GM23338 (cell line): ENCODE measurements around the gene SLC12A7.

Source experiments
- CREB1 ChIP-seq: fragments of 250-450 bp; sonication (Bioruptor Pico); IDR thresholded peaks from 2 replicates; pipeline ENCODE4 v1.5.0; 2020; ENCODE audit warnings: low read depth, mild to moderate bottlenecking, moderate library complexity
- CTCF ChIP-seq, 2 experiments: fragments of 200-600 bp in 1 of 2; sonication (generic) in 1 of 2; conservative IDR thresholded peaks; 2 replicates each; pipeline versions ENCODE4 v1.5.1 to v1.6.1; 2016 to 2017; ENCODE audit warnings: antibody characterized with exemption in 2 of 2, low read depth in 2 of 2, mild to moderate bottlenecking in 2 of 2, moderate library complexity in 1 of 2
- ETS1 ChIP-seq: IDR thresholded peaks from 2 replicates; pipeline ENCODE4 v1.6.1; 2016; ENCODE audit warnings: antibody characterized with exemption
- EZH2 ChIP-seq: fragments of 200-600 bp; sonication (generic); IDR thresholded peaks from one replicate; pipeline ENCODE4 v1.8.0; 2017; ENCODE audit warnings: antibody characterized with exemption, mild to moderate bottlenecking, low read depth; ENCODE audit not compliant: unreplicated experiment
- EZH2phosphoT487 ChIP-seq: fragments of 200-600 bp; sonication (generic); IDR thresholded peaks from one replicate; pipeline ENCODE4 v1.8.1; 2018; ENCODE audit warnings: antibody characterized with exemption; ENCODE audit not compliant: unreplicated experiment
- JUNB ChIP-seq: IDR thresholded peaks from one replicate; pipeline ENCODE4 v1.6.1; 2016; ENCODE audit warnings: antibody characterized with exemption; ENCODE audit not compliant: unreplicated experiment
- POLR2AphosphoS5 ChIP-seq: IDR thresholded peaks from 2 replicates; pipeline ENCODE4 v1.6.1; 2016; ENCODE audit warnings: antibody characterized with exemption, low read depth
- STAT1 ChIP-seq: IDR thresholded peaks from one replicate; pipeline ENCODE4 v1.6.1; 2016; ENCODE audit warnings: antibody characterized with exemption; ENCODE audit not compliant: unreplicated experiment
- ZNF114 ChIP-seq: fragments of 250-450 bp; sonication (Bioruptor Pico); IDR thresholded peaks from 2 replicates; pipeline ENCODE4 v1.5.0; 2020; ENCODE audit warnings: mild to moderate bottlenecking, moderate library complexity
- TF ChIP-seq, protein P1 (sequence below): IDR thresholded peaks from one replicate; pipeline ENCODE4 v1.6.1; 2018; ENCODE audit warnings: antibody characterized with exemption; ENCODE audit not compliant: unreplicated experiment

- TF ChIP-seq CTCF (conservative IDR thresholded peaks at IDR 0.05; ENCODE audit: low read depth in 2 of 2): no peak
- TF ChIP-seq, protein P1, sequence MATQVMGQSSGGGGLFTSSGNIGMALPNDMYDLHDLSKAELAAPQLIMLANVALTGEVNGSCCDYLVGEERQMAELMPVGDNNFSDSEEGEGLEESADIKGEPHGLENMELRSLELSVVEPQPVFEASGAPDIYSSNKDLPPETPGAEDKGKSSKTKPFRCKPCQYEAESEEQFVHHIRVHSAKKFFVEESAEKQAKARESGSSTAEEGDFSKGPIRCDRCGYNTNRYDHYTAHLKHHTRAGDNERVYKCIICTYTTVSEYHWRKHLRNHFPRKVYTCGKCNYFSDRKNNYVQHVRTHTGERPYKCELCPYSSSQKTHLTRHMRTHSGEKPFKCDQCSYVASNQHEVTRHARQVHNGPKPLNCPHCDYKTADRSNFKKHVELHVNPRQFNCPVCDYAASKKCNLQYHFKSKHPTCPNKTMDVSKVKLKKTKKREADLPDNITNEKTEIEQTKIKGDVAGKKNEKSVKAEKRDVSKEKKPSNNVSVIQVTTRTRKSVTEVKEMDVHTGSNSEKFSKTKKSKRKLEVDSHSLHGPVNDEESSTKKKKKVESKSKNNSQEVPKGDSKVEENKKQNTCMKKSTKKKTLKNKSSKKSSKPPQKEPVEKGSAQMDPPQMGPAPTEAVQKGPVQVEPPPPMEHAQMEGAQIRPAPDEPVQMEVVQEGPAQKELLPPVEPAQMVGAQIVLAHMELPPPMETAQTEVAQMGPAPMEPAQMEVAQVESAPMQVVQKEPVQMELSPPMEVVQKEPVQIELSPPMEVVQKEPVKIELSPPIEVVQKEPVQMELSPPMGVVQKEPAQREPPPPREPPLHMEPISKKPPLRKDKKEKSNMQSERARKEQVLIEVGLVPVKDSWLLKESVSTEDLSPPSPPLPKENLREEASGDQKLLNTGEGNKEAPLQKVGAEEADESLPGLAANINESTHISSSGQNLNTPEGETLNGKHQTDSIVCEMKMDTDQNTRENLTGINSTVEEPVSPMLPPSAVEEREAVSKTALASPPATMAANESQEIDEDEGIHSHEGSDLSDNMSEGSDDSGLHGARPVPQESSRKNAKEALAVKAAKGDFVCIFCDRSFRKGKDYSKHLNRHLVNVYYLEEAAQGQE: no peak
- no peak for TF ChIP-seq EZH2phosphoT487
- no peak for TF ChIP-seq EZH2
- no peak for TF ChIP-seq ETS1
- TF ChIP-seq CREB1 (CRISPR knock-in tag): no peak
- no peak for TF ChIP-seq POLR2AphosphoS5
- no peak for TF ChIP-seq ZNF114
- no peak for TF ChIP-seq STAT1
- TF ChIP-seq JUNB: no peak
Observed at GRCh38 chr5:1083823-1084605, 27.8 kb downstream of the SLC12A7 start.
